SU-DHL-6 (cell line): ENCODE results near the gene SIRT6.

Experiments
- CTCF ChIP-seq: fragments of 200-600 bp; sonication (generic); IDR thresholded peaks from one replicate; pipeline ENCODE4 v1.5.1; 2017; ENCODE audit warnings: antibody characterized with exemption, mild to moderate bottlenecking, low read length, moderate library complexity; ENCODE audit not compliant: insufficient read depth, poor library complexity, severe bottlenecking
- EZH2phosphoT487 ChIP-seq: fragments of 200-600 bp; sonication (generic), shearing (Covaris generic); conservative IDR thresholded peaks from 2 replicates; pipeline ENCODE4 v1.6.1; 2018; ENCODE audit warnings: mild to moderate bottlenecking, antibody characterized with exemption, low read length, moderate library complexity, mixed read lengths

GRCh38 chr19:4197228-4197624 is 14.9 kb upstream of the SIRT6 start:
- TF ChIP-seq CTCF (no peak), EZH2phosphoT487 (no peak)
